HCT116 (cell line): ENCODE measurements around the gene ZNF212. TPM values are rescaled to one million over a fixed set of nuclear protein-coding genes. Genes with fewer than 3 reads are reported as not detected.

ENCODE experiments used
- ATAC-seq: fragments of 200-7000 bp; cut with Tn5 transposase; 2 replicates; pipeline ENCODE4 v1.9.1; 2020; ENCODE audit warnings: mild to moderate bottlenecking, moderate library complexity
- BruUV-seq: library from RNA; stranded (reverse); fragments of 400-500 nt; replicated peaks from 2 replicates; lab custom pipeline; 2021; lab: Mats Ljungman, UMichigan
- CTCF ChIA-PET: fragments of 300-600 bp; sonication (Branson Sonifier 250); formaldehyde crosslinking; loops from one replicate; lab custom pipeline; 2021; ENCODE audit warnings: antibody characterized with exemption; lab: Charles Lee
- POLR2A ChIA-PET: fragments of 300-600, 350-600 bp; sonication (Branson Sonifier 250); formaldehyde crosslinking; loops from one replicate; lab custom pipeline; 2021; ENCODE audit warnings: antibody characterized with exemption; lab: Charles Lee
- RAD21 ChIA-PET, 2 experiments: fragments of 300-600 bp; sonication (Branson Sonifier 250); formaldehyde crosslinking; loops; one replicate each; lab custom pipeline; 2023; ENCODE audit warnings: low total read pairs in 2 of 2; ENCODE audit not compliant: uncharacterized antibody in 2 of 2, unreplicated experiment in 2 of 2, low non-redundant PET in 1 of 2; lab: Charles Lee
- DNase-seq: peaks from one replicate; pipeline ENCODE4 v3.0.0-alpha.2; 2010; ENCODE audit warnings: low read depth, low spot score
- H2AFZ ChIP-seq: fragments of 200-600 bp; shearing (Covaris generic), sonication (generic); 2 replicates; pipeline ENCODE4 v1.6.1; 2017; ENCODE audit warnings: low read depth, mixed run types, mixed read lengths, antibody characterized with exemption, low read length; ENCODE audit not compliant: poor library complexity, severe bottlenecking
- H3K27ac ChIP-seq: 2 replicates; pipeline ENCODE4 v1.5.1; 2012; ENCODE audit warnings: low read depth, low read length
- H3K27me3 ChIP-seq: fragments of 200-600 bp; sonication (generic); 2 replicates; pipeline ENCODE4 v1.6.1; 2016; ENCODE audit warnings: mixed run types, low read length, mixed read lengths; ENCODE audit not compliant: insufficient read depth
- H3K36me3 ChIP-seq, 2 experiments: fragments of 200-500 bp in 1 of 2; fragments of 200-600 bp in 1 of 2; sonication (Bioruptor generic) in 1 of 2; sonication (generic) in 1 of 2; 2 replicates each; pipeline versions ENCODE4 v1.5.1 to v1.6.1; 2014 to 2016; ENCODE audit warnings: low read length in 2 of 2, inconsistent platforms in 1 of 2, mixed read lengths in 1 of 2, mixed run types in 1 of 2; ENCODE audit not compliant: insufficient read depth in 2 of 2, control insufficient read depth in 1 of 2
- H3K4me1 ChIP-seq, 2 experiments: fragments of 200-600 bp in 1 of 2; sonication (generic) in 1 of 2; 2 replicates each; pipeline versions ENCODE4 v1.5.1 to v1.6.1; 2012 to 2017; ENCODE audit warnings: low read length in 2 of 2, inconsistent platforms in 1 of 2, mild to moderate bottlenecking in 1 of 2, mixed read lengths in 1 of 2, mixed run types in 1 of 2, moderate library complexity in 1 of 2; ENCODE audit not compliant: insufficient read depth in 2 of 2, control insufficient read depth in 1 of 2
- H3K4me2 ChIP-seq: fragments of 200-600 bp; sonication (generic); 2 replicates; pipeline ENCODE4 v1.6.1; 2017; ENCODE audit warnings: mixed run types, low read length, mixed read lengths
- H3K4me3 ChIP-seq, 2 experiments: fragments of 200-600 bp in 1 of 2; sonication (generic) in 1 of 2; replicated peaks in 1 of 2; 2 replicates each; pipeline ENCODE4 v1.5.1; 2011 to 2016; ENCODE audit warnings: low read length in 2 of 2, control low read depth in 1 of 2, low read depth in 1 of 2, mild to moderate bottlenecking in 1 of 2, mixed read lengths in 1 of 2, mixed run types in 1 of 2
- H3K79me2 ChIP-seq: fragments of 200-600 bp; sonication (generic); 2 replicates; pipeline ENCODE4 v1.6.1; 2017; ENCODE audit warnings: mild to moderate bottlenecking, mixed run types, low read length, moderate library complexity, mixed read lengths; ENCODE audit not compliant: insufficient read depth
- H3K9ac ChIP-seq: fragments of 200-600 bp; sonication (generic); 2 replicates; pipeline ENCODE4 v1.6.1; 2016; ENCODE audit warnings: low read length, mixed read lengths
- H3K9me2 ChIP-seq: fragments of 200-600 bp; sonication (generic), shearing (Covaris generic); 2 replicates; pipeline ENCODE4 v1.6.1; 2017; ENCODE audit warnings: mixed run types, mild to moderate bottlenecking, moderate library complexity; ENCODE audit not compliant: insufficient read depth
- H3K9me3 ChIP-seq, 2 experiments: fragments of 200-500 bp in 1 of 2; fragments of 200-600 bp in 1 of 2; sonication (Bioruptor generic) in 1 of 2; sonication (generic) in 1 of 2; 2 replicates each; pipeline ENCODE4 v1.6.1; 2014 to 2017; ENCODE audit warnings: low read length in 2 of 2, mixed read lengths in 2 of 2, inconsistent platforms in 1 of 2, low read depth in 1 of 2, mild to moderate bottlenecking in 1 of 2, mixed run types in 1 of 2, moderate library complexity in 1 of 2; ENCODE audit not compliant: control insufficient read depth in 1 of 2, insufficient read depth in 1 of 2
- H4K20me1 ChIP-seq: fragments of 200-600 bp; sonication (generic), shearing (Covaris generic); 2 replicates; pipeline ENCODE4 v1.6.1; 2017; ENCODE audit warnings: mixed run types, mild to moderate bottlenecking, moderate library complexity; ENCODE audit not compliant: insufficient read depth
- CBX3 ChIP-seq: IDR thresholded peaks from 2 replicates; pipeline ENCODE4 v1.6.1; 2012; ENCODE audit warnings: low read depth
- CEBPB ChIP-seq: IDR thresholded peaks from 2 replicates; pipeline ENCODE4 v1.6.1; 2012; ENCODE audit warnings: low read depth
- EZH2 ChIP-seq: fragments of 200-600 bp; sonication (generic); IDR thresholded peaks from 2 replicates; pipeline ENCODE4 v1.6.1; 2017; ENCODE audit warnings: antibody characterized with exemption, mixed run types
- EZH2phosphoT487 ChIP-seq: fragments of 200-600 bp; IDR thresholded peaks from 2 replicates; pipeline ENCODE4 v1.6.1; 2018; ENCODE audit warnings: antibody characterized with exemption, borderline replicate concordance
- JUND ChIP-seq: IDR thresholded peaks from 2 replicates; pipeline ENCODE4 v1.6.1; 2012
- POLR2A ChIP-seq: IDR thresholded peaks from 2 replicates; pipeline ENCODE4 v1.7.0; 2011; ENCODE audit warnings: borderline replicate concordance; ENCODE audit not compliant: insufficient read depth, insufficient read length; ENCODE audit errors: extremely low read depth
- SRF ChIP-seq: IDR thresholded peaks from 2 replicates; pipeline ENCODE4 v1.6.1; 2012; ENCODE audit warnings: low read depth
- TCF7L2 ChIP-seq: IDR thresholded peaks from 2 replicates; pipeline ENCODE4 v1.7.0; 2011; ENCODE audit warnings: borderline replicate concordance, inconsistent platforms; ENCODE audit not compliant: insufficient read depth, insufficient read length; ENCODE audit errors: extremely low read depth
- YY1 ChIP-seq: IDR thresholded peaks from 2 replicates; pipeline ENCODE4 v1.6.1; 2011; ENCODE audit warnings: low read length, low read depth, moderate library complexity, mild to moderate bottlenecking; ENCODE audit not compliant: insufficient replicate concordance; ENCODE audit errors: extremely low read depth
- intact Hi-C: fragments of 100-400 bp; cut with micrococcal nuclease; formaldehyde crosslinking; loops from 2 replicates; pipeline ENCODE4 v1.10.0; 2022
- total RNA-seq: library from RNA; stranded (reverse); gene quantifications from one replicate; pipeline ENCODE4 v1.2.1, GENCODE V29; 2021; ENCODE audit not compliant: unreplicated experiment
- TF ChIP-seq, protein P1 (sequence below), 3 experiments: fragments of 200-600 bp in 1 of 3; sonication (generic) in 1 of 3; IDR thresholded peaks in 2 of 3; conservative IDR thresholded peaks in 1 of 3; 2 replicates each; pipeline ENCODE4 v1.5.1; 2012 to 2017; ENCODE audit warnings: low read depth in 2 of 3, low read length in 2 of 3, antibody characterized with exemption in 1 of 3, borderline replicate concordance in 1 of 3, control low read depth in 1 of 3, mild to moderate bottlenecking in 1 of 3, mixed read lengths in 1 of 3, mixed run types in 1 of 3, moderate library complexity in 1 of 3; ENCODE audit not compliant: insufficient read depth in 1 of 3
- TF ChIP-seq, protein P2 (sequence below): IDR thresholded peaks from 2 replicates; pipeline ENCODE4 v1.6.1; 2012

Gene ZNF212
- total RNA-seq, 1 experiment from 2014 or later = 13.7 TPM

DNA sequence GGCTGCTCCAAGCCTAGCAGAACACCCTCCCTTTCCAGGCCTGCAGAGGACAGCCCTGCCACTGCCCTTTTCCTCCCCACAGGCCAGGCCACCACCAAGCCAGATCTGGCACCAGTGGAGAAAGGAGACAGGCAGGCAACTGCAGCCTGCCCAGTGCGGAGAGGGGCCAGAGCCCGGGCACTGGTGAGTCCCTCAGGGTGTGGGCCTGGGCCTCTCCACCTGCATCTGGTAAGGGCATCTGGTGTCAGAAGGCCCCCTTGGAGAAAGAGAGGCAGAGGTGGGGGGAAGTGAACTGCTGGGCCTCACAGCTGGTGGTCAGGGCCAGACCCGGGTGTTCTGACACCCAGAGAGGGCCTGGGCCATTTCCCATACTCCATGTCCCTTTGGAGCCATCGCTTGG lies 50.4 kb downstream of the ZNF212 start:
- no TSS peak for BruUV-seq
- no peaks in the 10 kb centered on the region for H3K9me2 ChIP-seq
- no peak overlapping the region for H3K4me3 ChIP-seq
- no peaks in the 10 kb centered on the region for H4K20me1 ChIP-seq
- H3K9me3 ChIP-seq = no peaks in the 10 kb centered on the region
- no peak overlapping the region for H2AFZ ChIP-seq
- no peak overlapping the region for H3K9ac ChIP-seq
- ChIA-PET RAD21 (no interaction called here), POLR2A (no interaction called here), CTCF (no interaction called here)
- peaks cover 2 to 9% of the 10 kb centered on the region in 2 experiments; a peak in 3 of 4 replicates for H3K4me1 ChIP-seq
- DNase-seq = no peak
- intact Hi-C loops = no loop called here
- no peak overlapping the region for H3K27ac ChIP-seq
- TF ChIP-seq, protein P1, sequence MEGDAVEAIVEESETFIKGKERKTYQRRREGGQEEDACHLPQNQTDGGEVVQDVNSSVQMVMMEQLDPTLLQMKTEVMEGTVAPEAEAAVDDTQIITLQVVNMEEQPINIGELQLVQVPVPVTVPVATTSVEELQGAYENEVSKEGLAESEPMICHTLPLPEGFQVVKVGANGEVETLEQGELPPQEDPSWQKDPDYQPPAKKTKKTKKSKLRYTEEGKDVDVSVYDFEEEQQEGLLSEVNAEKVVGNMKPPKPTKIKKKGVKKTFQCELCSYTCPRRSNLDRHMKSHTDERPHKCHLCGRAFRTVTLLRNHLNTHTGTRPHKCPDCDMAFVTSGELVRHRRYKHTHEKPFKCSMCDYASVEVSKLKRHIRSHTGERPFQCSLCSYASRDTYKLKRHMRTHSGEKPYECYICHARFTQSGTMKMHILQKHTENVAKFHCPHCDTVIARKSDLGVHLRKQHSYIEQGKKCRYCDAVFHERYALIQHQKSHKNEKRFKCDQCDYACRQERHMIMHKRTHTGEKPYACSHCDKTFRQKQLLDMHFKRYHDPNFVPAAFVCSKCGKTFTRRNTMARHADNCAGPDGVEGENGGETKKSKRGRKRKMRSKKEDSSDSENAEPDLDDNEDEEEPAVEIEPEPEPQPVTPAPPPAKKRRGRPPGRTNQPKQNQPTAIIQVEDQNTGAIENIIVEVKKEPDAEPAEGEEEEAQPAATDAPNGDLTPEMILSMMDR (IDR thresholded peaks at IDR 0.05 in 2 of 3, conservative IDR thresholded peaks at IDR 0.05 in 1 of 3; ENCODE audit: borderline replicate concordance in 1 of 3, insufficient read depth in 1 of 3, low read depth in 2 of 3, low read length in 2 of 3) = no peak
- no peak for TF ChIP-seq EZH2
- TF ChIP-seq YY1 = no peak
- TF ChIP-seq TCF7L2 = no peak
- no peak for TF ChIP-seq CEBPB
- TF ChIP-seq, protein P2, sequence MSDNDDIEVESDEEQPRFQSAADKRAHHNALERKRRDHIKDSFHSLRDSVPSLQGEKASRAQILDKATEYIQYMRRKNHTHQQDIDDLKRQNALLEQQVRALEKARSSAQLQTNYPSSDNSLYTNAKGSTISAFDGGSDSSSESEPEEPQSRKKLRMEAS = no peak
- TF ChIP-seq CBX3 = no peak
- no peak for TF ChIP-seq SRF
- TF ChIP-seq JUND = no peak
- no peak for TF ChIP-seq POLR2A
- no peak for TF ChIP-seq EZH2phosphoT487
- ATAC-seq = no peak
- H3K27me3 ChIP-seq = no peaks in the 10 kb centered on the region
- no peaks in the 10 kb centered on the region; a peak in 1 of 4 replicates for H3K36me3 ChIP-seq
- H3K4me2 ChIP-seq = no peak overlapping the region
- no peaks in the 10 kb centered on the region for H3K79me2 ChIP-seq
